NAMALWA (cell line): ENCODE measurements around the gene FBXW7.

Experiments
- DNase-seq: peaks from one replicate; pipeline ENCODE4 v3.0.0-alpha.2; 2015; ENCODE audit warnings: low spot score

The FBXW7 gene

DNA sequence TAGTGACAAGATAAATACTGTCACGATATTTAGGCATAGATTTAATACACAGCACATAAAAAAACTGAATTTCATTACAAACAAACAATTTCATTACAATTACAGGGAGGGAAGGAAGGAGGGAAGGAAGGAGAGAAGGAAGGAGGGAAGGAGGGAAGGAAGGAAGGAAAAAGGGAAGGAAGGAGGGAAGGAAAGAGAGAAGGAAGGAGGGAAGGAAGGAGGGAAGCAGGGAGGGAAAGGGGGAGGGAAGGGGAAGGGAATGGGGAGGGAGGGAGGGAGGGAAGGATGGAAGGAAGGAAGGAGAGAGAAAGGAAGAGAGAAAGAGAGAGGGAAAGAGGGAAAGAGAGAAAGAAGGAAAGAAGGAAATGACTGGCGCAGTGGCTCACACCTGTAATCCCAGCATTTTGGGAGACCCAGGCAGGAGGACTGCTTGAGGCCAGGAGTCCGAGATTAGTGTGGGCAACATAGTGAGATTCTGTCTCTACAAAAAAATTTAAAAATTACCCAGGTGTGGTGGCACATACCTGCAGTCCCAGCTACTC is 64.6 kb downstream of the FBXW7 start:
- no peak for DNase-seq

DNA sequence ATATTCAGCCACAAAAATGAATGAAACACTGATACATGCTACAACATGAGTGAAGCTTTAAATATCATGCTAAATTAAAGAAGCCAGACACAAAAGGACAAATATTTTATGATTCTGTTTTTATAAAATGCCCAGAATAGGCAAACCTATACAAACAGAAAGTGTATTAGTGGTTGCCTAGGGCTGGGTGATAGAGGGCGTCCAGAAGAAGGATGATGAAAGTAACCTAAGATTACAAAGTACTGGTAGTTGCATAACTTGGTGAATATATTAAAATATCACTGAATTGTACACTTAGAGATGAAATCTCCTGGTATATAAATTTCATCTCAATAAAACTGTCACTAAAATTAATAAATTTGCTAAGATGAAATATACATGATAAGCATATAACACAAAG is 67.5 kb downstream of the FBXW7 start:
- DNase-seq = no peak

DNA sequence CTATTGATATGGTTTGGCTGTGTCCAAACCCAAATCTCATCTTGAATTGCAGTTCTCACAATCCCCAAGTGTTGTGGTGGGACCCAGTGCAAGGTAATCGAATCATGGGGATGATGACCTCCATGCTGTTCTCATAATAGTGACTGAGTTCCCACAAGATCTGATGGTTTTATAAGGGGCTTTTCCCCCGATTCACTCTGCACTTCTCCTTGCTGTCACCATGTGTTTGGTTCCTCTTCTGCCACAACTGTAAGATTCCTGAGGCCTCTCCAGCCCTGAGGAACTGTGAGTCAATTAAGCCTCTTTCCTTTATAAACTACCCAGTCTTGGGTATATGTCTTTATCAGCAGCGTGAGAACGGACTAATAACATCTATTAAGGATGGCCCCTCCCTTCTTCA is 68.8 kb downstream of the FBXW7 start:
- no peak for DNase-seq

DNA sequence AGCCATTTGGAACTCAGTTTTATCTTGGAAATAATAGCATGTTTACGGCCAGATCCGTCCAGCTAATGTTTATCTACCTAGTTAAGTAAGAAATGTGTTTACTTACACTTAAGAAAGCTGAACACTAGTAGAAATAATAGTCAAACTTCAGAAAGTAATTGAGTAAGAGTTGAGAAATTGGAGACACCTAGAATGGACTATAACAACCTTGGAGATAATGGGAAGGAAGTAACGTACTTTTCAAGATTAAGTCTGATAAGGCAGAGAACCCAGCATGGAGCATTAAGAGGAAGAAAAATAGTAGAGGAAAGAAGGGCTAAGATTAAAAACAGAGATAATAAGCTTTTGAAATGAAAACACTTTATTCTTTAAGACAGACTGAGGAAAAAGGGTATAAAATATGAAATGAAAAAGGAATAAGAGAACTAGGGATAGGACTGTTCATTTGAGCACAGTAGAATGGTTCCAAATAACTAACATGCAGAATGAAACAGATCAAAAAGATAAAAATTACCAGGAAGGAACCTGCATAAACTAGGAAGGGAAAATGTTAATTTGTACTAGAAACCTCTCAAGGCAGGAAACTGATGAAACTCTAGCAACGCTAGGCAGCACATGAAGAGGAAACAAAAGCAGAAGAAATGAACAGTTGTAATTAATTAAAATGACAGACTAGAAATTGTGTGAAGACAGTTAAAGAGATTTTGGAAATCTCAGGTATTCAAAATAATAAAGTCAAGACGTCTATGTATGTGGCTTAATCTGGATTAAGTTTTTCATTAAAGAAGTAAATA is 71.7 kb downstream of the FBXW7 start:
- DNase-seq = peak; percentile 26

DNA sequence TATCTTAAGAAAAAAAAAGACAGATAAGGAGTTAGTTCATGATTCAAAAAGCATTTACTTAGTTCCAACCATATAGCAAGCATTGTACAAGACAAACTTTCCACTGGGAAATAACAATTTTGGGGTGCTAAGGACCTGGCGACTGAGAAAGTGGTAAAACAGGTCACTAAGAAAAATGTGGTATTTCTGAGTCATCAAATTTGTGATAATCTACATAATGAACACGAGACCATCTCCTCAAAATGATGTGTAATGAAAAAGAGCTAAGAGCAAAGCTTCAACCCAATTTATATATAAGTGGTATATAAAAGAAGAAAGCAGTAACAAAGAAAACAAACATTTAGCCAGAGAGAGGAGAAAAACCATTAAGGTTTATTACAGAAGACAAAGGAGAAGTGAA is 72.3 kb downstream of the FBXW7 start:
- DNase-seq = no peak

DNA sequence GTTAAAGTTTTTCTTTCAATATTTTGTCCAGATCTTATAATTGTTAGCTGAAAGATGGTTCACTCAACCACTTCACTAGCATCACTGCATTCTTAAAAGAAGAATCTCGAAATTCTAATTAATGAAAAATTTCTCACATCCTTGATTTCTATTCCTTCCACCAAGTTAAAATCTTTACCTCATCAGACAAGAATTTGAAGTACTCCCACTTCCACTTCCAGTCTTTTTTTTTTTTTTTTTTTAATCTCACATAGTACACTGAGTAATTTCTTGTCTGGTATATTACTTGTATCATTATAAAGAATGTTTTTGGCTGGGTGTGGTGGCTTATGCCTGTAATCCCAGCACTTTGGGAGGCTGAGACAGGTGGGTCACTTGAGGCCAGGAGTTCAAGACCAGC is 73.2 kb downstream of the FBXW7 start:
- DNase-seq = no peak

DNA sequence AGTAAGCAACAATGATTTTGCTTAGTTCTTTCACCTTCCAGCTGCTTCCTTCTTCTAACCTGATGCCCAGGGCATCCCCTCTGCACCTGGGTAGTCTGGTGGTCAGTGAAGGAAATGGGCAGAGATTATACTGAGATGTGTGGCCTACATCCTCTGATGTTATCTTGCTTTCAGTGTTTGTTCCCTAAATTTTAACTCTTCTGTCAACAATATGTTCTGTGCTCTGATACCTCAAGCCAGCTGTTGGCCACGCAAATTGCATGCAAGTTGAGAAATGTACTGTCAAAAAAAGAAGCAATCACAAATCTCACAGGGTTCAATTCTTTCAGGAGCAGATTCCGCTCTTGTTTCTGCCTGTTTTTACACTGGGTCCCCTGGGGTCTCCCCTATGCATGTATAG is 73.8 kb downstream of the FBXW7 start:
- no peak for DNase-seq

DNA sequence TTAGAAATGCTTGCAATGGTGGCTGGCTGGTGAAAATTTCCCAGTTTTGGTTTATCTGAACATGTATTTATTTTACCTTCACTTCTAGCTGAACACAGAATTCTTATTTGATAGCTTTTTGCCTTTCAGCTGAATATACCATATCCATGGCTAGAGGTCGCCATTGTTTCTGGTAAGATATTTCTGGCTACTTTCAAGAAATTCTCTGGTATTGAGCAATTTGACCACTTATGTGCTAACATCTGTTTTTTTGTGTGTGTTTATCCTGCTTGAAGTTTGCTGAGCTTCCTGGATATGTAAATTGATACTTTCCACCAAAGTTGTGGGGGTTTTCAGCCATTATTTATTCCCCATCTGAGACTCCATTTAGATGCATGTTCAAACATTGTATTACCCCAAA is 75.4 kb downstream of the FBXW7 start:
- peak; percentile 40 for DNase-seq

DNA sequence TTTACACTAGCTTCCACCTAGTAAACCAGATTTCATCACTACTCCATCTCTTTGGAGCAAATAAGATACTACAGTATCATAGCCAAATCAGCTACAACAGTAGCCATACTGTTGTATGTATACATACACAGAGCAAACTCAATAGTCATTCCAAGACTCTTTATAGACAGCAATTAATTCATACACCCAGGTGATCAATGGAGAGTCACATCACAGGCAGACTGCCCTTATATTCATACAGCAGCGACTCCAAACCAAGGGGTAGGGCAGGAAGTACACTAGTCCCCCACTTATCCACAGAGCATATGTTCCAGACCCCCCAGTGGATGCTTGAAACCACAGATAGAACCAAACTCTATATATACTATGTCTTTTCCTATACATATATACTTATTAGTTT is 76.6 kb downstream of the FBXW7 start:
- DNase-seq = no peak

DNA sequence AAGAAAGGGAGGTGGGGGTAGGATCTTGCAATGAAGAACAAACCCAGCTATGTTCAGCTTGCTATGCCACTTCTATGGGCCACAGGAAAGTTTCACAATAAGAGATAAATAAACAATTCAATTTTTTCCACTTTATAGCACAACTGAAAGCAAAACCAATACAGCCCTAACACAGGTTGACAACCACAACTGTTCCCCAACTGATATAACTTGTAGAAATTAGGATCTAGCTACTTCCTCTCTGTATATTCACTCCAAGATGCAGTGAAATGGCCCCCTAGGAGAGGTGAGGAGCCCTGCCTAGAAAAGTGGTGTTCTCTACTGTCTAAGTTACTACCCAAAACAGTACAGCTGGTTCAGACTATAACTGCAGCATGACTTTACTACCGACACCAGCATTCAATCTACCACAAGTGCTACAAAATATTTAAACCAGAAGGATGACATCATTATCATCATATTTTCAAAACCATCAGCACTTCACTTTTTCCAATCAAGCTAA is 77.0 kb downstream of the FBXW7 start:
- no peak for DNase-seq

DNA sequence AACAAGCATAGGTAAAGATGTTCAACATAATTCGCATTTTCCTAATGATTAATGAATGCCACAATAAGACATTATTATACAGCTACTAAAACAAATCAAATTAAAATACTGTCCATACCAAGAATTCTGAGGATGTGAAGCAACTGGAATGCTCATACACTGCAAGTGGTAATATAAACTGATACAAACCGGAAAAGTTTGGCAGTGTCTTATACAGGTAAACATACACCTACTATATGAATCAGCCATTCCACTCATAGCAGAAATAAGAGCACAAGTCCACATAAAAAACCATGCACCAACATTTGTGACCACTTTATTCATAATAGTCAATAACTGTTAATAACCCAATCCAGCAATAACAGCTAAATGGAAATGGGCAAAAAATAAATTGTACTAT is 79.3 kb downstream of the FBXW7 start:
- no peak for DNase-seq

DNA sequence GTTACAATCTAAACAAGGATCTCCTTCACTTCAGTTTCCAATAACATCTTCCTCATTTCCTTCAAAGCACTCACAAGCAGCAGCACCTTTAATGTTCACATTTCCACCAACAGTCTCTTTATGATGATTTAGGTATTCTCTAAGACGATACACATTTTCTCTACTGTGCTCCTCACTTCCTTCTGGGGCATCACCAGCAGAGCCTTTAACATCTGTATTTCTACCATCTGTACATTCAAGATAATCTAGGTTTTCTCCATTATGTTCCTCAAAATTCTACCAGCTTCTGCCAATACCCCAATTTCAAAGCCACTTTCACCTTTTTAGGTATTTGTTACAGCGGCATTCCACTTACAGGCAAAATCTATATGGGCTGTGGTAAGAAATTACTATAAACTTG is 80.6 kb downstream of the FBXW7 start:
- DNase-seq = peak; percentile 20

DNA sequence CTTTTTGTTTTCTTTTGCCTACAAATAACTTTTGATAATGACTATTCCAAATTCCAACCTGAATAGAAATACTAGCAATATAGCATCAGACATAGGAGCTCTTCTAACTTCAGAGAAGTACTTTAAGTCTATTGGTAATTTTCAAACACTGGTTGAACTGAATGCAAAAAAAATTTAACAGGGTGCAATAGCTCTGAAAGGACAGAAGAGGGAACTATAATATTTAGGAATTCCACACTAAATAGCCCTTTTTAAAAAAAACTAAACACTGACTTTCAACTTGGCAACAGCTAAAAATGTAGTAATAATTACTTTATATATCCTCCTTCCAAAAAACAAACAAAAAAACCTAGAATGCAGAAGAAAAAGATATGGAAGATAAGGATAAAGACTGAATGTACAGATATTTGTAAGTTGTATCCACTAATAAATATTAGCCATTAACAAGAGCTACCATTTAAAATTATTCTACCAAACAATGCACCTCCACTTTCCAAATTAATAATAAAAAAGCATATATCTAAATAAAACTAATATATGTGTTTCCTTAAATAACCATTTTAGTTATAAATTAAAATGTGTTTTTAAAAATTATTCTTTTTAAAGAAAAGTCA is 81.4 kb downstream of the FBXW7 start:
- peak; percentile 60 for DNase-seq

DNA sequence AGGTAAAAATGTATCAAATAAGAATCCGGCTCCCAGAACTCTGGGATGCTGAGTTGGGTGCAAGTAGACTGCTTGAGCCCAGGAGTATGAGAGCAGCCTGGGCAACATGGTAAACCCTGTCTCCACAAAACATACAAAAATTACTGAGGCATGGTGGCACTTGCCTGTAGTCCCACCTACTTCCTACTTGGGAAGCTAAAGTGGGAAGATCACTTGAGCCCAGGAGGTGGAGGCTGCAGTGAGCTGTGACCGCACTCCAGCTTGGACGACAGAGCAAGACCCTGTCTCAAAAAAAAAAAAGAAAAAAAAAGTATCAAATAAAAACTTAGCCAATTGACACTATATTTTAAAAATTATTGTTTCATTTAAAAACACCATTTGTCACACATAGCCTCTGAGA is 84.4 kb downstream of the FBXW7 start:
- DNase-seq = no peak

DNA sequence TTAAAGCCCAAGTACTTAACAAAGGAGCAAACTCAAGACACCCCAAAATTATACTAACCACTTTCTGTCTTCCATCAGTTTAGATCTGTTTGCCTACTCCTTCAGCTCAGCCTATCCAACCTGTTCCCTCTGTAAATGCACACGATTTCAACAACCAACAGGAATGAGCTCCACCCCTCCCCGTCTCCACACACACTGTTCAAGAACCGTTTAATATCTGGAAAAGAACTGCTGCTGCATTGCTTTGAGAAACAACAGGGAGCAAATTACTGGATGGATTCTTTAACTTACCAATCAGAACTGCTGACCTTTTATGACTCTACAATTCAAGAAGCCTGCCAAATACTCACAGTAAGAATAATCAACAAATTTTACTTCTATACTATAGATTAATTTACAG is 87.0 kb downstream of the FBXW7 start:
- DNase-seq = no peak

DNA sequence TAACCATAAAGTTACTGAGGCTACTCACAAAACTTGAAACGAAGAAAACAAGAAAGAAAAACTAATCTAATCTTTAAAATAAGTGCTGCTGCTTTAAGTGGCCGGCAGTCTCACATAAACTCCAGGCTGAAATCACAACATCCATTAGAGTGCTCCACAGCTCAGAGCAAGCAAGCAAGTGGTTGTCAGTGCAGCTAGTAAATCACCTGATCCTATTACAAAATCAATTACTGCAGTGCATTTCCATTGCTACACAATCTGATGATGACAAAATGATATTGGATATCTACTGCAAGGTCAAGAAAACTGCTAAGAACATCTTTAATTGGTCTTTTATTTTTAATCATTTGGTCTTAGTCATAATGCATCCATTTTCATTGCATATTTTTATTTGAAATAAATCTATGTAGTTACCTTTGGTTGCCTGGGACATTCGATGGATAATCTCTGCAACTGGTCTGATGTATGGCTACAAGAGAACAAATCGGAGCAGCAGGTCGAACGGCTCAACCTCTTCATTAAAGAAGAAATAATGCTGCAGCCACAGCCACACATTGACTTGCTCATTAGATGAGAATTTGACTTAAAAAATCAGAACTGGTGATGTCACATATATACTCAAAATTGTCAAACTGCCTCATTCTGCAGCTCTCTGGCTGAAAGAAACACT is 87.7 kb downstream of the FBXW7 start:
- DNase-seq = no peak

DNA sequence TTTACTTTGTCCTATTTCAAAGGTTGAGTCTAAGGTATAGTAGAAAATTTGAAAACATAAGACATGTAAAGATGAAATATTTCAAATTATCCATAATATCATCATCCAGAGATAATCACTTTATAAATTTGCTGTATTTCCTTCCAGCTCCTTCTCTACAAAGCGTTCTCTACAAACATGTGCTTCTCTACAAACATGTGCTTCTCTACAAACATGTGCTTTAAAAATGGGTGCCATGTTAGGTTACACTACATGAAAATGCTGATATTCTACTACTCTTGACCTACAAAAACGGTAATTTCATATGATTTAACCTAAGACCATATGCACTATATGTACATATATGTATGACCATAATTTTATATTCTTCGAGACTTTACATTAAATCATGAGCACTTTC is 92.0 kb downstream of the FBXW7 start:
- no peak for DNase-seq

DNA sequence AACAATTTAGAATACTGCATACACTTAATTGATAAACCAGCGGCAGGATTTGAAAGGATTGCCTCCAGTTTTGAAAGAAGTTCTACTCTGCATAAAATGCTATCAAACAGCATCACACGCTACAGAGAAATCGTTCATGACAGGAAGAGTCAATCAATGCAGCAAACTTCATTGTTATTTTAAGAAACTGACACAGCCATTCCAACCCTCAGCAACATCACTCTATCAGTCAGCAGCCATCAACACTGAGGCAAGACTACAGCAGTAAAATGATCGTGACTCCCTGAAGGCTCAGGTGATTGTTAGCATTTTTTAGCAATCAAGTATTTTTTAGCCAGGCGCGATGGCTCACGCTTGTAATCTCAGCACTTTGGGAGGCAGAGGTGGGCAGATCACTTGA is 98.3 kb downstream of the FBXW7 start:
- no peak for DNase-seq

DNA sequence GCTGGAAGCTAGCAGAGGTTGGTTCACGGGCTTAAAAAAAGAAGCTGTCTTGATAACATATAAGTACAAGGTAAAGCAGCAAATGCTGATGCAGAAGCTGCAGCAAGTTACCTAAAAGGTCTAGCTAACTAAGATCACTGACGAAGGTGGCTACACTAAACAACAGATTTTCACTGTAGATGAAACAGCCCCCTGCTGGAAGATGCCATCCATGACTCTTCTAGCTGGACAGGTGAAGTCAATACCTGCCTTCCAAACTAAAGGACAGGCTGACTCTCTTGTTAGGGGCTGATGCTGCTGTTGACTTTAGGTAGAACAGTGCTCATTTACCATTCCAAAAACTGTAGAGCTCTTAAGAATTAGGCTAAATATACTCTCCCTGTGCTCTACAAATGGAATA is 99.5 kb downstream of the FBXW7 start:
- DNase-seq = peak; percentile 27

DNA sequence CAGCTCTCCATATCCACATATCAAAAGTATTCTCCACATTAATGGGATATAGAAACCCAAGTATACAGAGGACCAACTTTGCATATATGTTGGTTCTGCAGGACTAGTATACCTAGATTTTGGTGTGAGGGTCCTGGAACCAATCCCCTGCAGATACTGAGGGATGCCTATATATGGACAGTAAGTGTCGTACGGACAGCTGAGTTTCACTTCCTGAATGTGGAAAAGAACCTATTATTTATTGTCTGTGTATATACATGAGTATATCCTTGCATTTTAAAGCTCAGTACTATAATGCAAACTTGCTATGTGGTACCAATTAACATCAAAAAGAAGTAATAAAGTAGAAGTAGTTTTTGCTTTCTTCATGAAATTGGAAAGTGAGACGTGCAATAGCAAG is 101.9 kb downstream of the FBXW7 start:
- DNase-seq = peak; percentile 56

DNA sequence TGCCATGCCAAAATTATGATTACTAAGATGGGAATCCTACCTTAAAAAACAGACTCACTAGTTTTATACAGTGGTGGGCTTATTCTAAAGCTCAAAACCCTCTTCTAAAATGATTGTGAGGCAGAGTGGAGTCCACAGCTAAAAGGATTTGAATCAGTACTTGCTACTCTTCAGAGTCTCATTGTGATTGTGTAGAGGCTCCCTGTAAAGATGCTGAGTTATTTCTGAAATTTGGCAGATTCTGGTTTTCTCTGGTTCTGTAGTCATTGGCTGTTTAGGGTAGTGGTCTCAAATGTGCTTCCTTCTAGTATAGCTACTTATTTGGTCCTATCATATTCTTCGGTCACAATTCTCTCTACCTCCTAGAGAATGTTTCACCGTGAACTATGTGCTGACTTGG is 104.1 kb downstream of the FBXW7 start:
- no peak for DNase-seq

DNA sequence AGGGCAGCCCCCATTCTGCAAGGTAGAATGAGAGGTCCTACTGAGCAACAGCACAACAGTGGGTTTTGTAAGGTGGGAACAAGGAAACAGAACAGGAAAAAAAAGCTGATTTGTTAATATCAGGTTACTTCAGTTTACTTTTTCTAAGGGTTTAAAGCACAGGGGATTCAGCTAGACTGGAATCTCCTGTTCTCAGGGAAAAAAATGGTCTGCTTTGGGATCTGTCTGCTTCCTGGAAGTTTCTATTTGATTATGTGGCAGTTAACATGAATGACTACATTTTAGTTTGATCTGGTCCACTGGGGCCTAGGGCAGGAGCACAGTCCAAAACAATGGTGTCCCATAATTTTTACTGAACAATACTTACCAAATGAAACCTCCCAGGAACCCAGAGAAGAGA is 104.6 kb downstream of the FBXW7 start:
- DNase-seq = no peak

DNA sequence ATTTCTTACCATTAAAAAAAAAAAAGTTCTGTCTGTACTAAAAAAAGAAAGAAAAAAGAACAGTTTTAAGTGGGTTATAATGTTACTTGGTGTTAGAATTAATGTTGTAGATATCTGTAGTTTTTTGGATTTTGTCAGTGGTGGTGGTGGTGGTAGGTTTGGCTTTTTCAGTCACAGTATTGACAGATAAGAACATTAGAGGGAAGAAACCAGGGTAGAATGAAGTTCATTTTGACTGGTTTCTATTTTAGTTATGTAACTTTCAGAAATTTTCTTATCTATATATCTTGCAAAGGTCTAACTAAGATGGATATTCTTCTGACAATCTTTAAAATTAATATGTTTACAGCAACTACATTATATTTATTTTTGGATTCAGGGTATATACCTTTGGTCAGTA is 105.4 kb downstream of the FBXW7 start:
- no peak for DNase-seq
